Measurements from ENCODE around the gene SGK1. TPM values are rescaled to one million over a fixed set of nuclear protein-coding genes. Genes with fewer than 3 reads are reported as not detected.
A peak's percentile ranks its signal among the peaks of the same experiment; 100 is the strongest.

Gene SGK1
- total RNA-seq, 6 donors from 2014 or later: 118 to 426 (median 199) TPM

DNA sequence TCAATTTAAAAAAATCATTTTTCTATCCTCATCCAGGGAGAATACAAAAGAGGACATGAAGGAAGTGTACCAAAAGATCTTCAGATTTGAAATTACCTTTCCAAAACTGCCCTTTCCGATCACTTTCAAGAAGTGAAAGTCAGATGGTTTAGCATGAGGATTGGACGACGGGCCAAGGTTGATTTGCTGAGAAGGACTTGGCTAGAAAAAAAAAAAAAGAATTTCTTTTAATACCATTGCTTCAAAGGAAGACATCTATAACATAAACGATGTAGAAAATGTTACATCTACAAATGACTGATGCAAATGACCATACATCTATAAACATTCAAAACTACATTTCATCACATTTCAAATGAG lies 144.6 kb downstream of the SGK1 start:
- Histone ChIP-seq H3K4me1 (peaks cover 18 to 45% (median 29%) of the 10 kb centered on the region in 4 donors), H3K27ac (peak overlapping the region; percentile 97 to 100 (median 99))

DNA sequence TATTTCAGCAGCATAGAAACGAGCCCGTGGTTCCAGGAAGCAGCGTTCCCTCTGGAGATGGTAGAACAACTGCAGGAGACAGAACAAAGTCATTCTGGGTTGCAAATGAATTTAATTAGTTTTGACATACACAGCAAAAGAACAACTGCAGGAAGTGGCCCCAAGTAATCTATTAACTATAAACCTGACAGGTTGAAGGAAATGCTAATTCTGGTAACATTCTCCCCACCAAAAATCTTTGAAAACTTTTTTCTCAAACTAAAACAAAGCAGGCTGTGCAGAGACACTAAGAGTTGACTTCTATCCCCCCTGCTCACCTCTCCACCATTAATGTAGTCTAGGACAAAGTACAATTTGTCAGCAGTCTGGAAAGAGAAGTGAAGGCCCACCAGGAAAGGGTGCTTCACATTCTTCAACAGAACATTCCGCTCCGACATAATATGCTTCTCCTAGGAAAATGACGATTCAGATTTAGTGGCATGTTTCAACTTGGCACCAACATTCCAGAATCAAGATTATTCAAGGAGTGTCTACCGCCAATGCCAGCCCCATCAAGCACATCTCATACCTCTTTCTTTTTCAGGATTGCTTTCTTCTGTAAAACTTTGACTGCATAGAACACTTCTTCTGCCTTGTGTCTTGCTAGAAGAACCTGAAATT lies 145.1 kb downstream of the SGK1 start:
- H3K4me3 ChIP-seq: peak overlapping the region; percentile 41 to 81 (median 74)
- no peak for TF ChIP-seq EP300 (IDR thresholded peaks at IDR 0.05)
- TF ChIP-seq, protein P1, sequence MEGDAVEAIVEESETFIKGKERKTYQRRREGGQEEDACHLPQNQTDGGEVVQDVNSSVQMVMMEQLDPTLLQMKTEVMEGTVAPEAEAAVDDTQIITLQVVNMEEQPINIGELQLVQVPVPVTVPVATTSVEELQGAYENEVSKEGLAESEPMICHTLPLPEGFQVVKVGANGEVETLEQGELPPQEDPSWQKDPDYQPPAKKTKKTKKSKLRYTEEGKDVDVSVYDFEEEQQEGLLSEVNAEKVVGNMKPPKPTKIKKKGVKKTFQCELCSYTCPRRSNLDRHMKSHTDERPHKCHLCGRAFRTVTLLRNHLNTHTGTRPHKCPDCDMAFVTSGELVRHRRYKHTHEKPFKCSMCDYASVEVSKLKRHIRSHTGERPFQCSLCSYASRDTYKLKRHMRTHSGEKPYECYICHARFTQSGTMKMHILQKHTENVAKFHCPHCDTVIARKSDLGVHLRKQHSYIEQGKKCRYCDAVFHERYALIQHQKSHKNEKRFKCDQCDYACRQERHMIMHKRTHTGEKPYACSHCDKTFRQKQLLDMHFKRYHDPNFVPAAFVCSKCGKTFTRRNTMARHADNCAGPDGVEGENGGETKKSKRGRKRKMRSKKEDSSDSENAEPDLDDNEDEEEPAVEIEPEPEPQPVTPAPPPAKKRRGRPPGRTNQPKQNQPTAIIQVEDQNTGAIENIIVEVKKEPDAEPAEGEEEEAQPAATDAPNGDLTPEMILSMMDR (IDR thresholded peaks at IDR 0.05): no peak
- no peak for TF ChIP-seq POLR2AphosphoS5 (IDR thresholded peaks at IDR 0.05)
- TF ChIP-seq POLR2A (IDR thresholded peaks at IDR 0.05): no peak
- peaks cover 32 to 60% (median 48%) of the 10 kb centered on the region in 4 donors for H3K36me3 ChIP-seq
- peak overlapping the region; percentile 97 to 100 (median 99) for H3K27ac ChIP-seq
- H3K9me3 ChIP-seq: no peaks in the 10 kb centered on the region
- no peaks in the 10 kb centered on the region for H3K27me3 ChIP-seq
- no peak for DNase-seq
- ATAC-seq (ENCODE audit: low FRiP score in 2 of 2): no peak
- peaks cover 18 to 43% (median 26%) of the 10 kb centered on the region in 4 donors for H3K4me1 ChIP-seq
- WGBS, 2 donors: 49 to 62% methylated on average over 7 of the region's 7 CpGs

More for the DNA sequence above, 144.6 kb downstream of the SGK1 start:
- WGBS, 2 donors: 44 to 46% methylated on average over 4 of the region's 4 CpGs
- ATAC-seq (ENCODE audit: low FRiP score in 2 of 2): no peak
- peaks cover 32 to 55% (median 45%) of the 10 kb centered on the region in 4 donors for H3K36me3 ChIP-seq
- TF ChIP-seq, protein P1 (IDR thresholded peaks at IDR 0.05): no peak
- TF ChIP-seq POLR2AphosphoS5 (IDR thresholded peaks at IDR 0.05): no peak
- TF ChIP-seq POLR2A (IDR thresholded peaks at IDR 0.05): no peak
- TF ChIP-seq EP300 (IDR thresholded peaks at IDR 0.05): no peak
- H3K27me3 ChIP-seq: no peaks in the 10 kb centered on the region
- H3K4me3 ChIP-seq: peak overlapping the region; percentile 41 to 81 (median 74)
- H3K9me3 ChIP-seq: no peaks in the 10 kb centered on the region
- no peak for DNase-seq

DNA sequence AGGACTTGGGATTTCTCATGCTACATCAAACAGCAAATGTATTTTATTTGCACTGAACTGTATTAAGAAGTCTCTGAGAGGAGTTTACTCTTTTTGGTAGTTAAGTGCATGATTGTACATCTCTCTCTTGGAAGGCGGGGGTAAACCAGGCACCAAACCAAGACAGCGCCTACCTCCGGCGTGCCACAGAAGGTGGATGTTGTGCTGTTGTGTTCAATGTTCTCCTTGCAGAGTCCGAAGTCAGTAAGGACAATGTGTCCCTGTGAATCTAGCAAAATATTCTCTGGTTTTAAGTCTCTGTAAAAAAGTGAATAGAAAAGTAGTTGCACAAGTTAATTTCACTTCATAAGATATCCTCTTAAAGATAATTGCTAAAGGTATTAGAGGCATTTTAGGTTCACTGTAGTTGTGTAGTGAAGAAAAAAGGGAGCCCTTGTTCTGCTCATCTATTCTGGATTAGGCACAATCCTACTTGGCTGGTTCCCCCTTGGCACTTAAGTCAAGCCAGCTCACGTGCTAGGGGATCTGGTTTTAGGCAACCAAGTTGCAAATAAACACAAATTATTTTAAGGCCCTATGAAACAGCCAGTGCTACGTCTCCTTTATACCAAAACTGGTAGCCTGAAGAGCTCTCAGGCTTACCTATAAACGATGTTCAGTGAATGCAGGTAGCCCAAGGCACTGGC lies 145.7 kb downstream of the SGK1 start:
- Histone ChIP-seq H3K4me3 (peak overlapping the region; percentile 41 to 81 (median 74)), H3K4me1 (peaks cover 17 to 37% (median 21%) of the 10 kb centered on the region in 4 donors), H3K36me3 (peaks cover 32 to 63% (median 50%) of the 10 kb centered on the region in 4 donors), H3K27ac (peak overlapping the region; percentile 97 to 100 (median 99)), H3K27me3 (no peaks in the 10 kb centered on the region), H3K9me3 (no peaks in the 10 kb centered on the region)
- DNase-seq (no peak), ATAC-seq (ENCODE audit: low FRiP score in 2 of 2) (no peak)
- TF ChIP-seq POLR2A (IDR thresholded peaks at IDR 0.05) (no peak), EP300 (IDR thresholded peaks at IDR 0.05) (no peak), POLR2AphosphoS5 (IDR thresholded peaks at IDR 0.05) (no peak)
- TF ChIP-seq, protein P1 (IDR thresholded peaks at IDR 0.05): no peak
- WGBS, 2 donors: 60 to 63% methylated on average over 8 of the region's 8 CpGs

DNA sequence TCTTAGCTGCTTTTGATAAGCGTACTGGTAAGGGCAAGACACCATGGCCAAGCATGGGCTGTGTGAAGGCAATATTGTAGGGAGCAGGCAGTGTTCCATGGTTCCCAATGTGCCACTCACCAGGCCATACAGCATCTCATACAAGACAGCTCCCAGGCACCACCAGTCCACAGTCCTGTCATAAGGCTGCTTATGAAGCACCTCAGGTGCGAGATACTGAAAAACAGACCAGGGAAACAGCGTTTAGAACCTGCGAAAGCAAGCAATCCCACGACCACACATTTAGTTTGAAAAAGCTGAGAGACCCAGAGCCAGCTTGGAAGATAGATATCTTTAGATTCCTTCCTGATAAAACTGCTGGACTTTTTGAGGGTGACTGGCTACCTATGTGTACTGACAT lies 146.4 kb downstream of the SGK1 start:
- Histone ChIP-seq H3K4me1 (peaks cover 11 to 31% (median 16%) of the 10 kb centered on the region in 4 donors), H3K27me3 (no peaks in the 10 kb centered on the region), H3K27ac (peak overlapping the region; percentile 97 to 100 (median 99)), H3K36me3 (peaks cover 32 to 63% (median 50%) of the 10 kb centered on the region in 4 donors), H3K9me3 (no peaks in the 10 kb centered on the region), H3K4me3 (peak overlapping the region; percentile 28 to 81 (median 74))
- ATAC-seq (ENCODE audit: low FRiP score in 2 of 2) (no peak), DNase-seq (no peak)
- WGBS, 2 donors: 68 to 69% methylated on average over 5 of the region's 5 CpGs
- TF ChIP-seq EP300 (IDR thresholded peaks at IDR 0.05) (no peak), POLR2A (IDR thresholded peaks at IDR 0.05) (no peak), POLR2AphosphoS5 (IDR thresholded peaks at IDR 0.05) (no peak)
- TF ChIP-seq, protein P1 (IDR thresholded peaks at IDR 0.05): no peak
